PFSK-1 (cell line): ENCODE results near the gene LSAMP.

ENCODE experiments used
- POLR2AphosphoS5 ChIP-seq: IDR thresholded peaks from 2 replicates; pipeline ENCODE4 v1.6.1; 2012; ENCODE audit warnings: low read depth, mild to moderate bottlenecking, control low read depth, low read length, moderate library complexity
- SIN3A ChIP-seq: IDR thresholded peaks from 2 replicates; pipeline ENCODE4 v1.6.1; 2012; ENCODE audit warnings: mild to moderate bottlenecking, low read length, moderate library complexity, borderline replicate concordance; ENCODE audit not compliant: insufficient read depth

DNA sequence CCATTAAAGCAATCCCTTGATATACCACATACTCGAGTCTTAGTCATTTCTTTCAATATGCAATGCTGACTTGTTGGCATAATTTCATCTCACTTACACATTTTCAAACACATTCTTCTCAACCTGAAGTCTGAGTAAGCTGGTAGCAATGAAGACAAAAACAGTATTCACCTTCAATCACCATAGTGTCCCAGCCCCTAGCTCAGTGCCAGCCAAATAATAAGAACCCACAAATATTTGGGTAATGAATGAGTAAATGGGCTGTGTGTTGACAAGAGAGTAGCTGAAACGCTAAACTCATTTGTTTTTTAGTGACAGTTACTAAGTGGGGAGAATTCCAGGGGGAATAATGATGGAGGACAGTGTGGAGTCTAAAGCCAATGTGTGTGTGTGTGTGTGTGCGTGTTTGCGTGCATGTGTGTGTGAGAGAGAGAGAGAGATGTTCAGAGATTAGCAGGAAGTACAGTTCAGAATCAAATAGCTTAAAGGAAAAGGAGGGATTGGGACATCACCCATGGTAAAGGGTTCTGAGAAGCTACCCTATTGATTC is 656.3 kb downstream of the LSAMP start:
- TF ChIP-seq SIN3A = no peak
- no peak for TF ChIP-seq POLR2AphosphoS5
